DND-41 (cell line): ENCODE results near the gene UBAP1.

Experiments
- ATAC-seq: fragments of 200-7000 bp; cut with Tn5 transposase; 3 replicates; pipeline ENCODE4 v1.9.1; 2021; ENCODE audit warnings: low read depth; ENCODE audit not compliant: insufficient read depth
- DNase-seq: peaks from one replicate; pipeline ENCODE4 v3.0.0-alpha.2; 2020
- H2AFZ ChIP-seq: 2 replicates; pipeline ENCODE4 v1.6.0; 2012; ENCODE audit warnings: low read depth, low read length
- H3K27ac ChIP-seq: 2 replicates; pipeline ENCODE4 v1.5.1; 2012; ENCODE audit warnings: low read length, inconsistent platforms
- H3K27me3 ChIP-seq: fragments of 200-600 bp; sonication (generic); 2 replicates; pipeline ENCODE4 v1.6.0; 2012; ENCODE audit warnings: low read length, mild to moderate bottlenecking, inconsistent platforms; ENCODE audit not compliant: insufficient read depth, poor library complexity
- H3K36me3 ChIP-seq: 2 replicates; pipeline ENCODE4 v1.5.1; 2012; ENCODE audit warnings: low read length, inconsistent platforms; ENCODE audit not compliant: insufficient read depth
- H3K4me1 ChIP-seq: 2 replicates; pipeline ENCODE4 v1.5.1; 2012; ENCODE audit warnings: mild to moderate bottlenecking, low read length; ENCODE audit not compliant: insufficient read depth
- H3K4me2 ChIP-seq: 2 replicates; pipeline ENCODE4 v1.6.0; 2012; ENCODE audit warnings: mild to moderate bottlenecking, moderate library complexity, low read length, inconsistent platforms; ENCODE audit not compliant: insufficient read depth
- H3K4me3 ChIP-seq, 2 experiments: fragments of 200-600 bp in 1 of 2; shearing (Covaris generic) in 1 of 2; 2 replicates each; pipeline ENCODE4 v1.5.1; 2012 to 2016; ENCODE audit warnings: inconsistent platforms in 2 of 2, low read length in 2 of 2, mild to moderate bottlenecking in 2 of 2, low read depth in 1 of 2, moderate library complexity in 1 of 2
- H3K79me2 ChIP-seq: 2 replicates; pipeline ENCODE4 v1.6.0; 2012; ENCODE audit warnings: low read length, inconsistent platforms; ENCODE audit not compliant: insufficient read depth
- H3K9ac ChIP-seq: 2 replicates; pipeline ENCODE4 v1.6.0; 2012; ENCODE audit warnings: low read depth, mild to moderate bottlenecking, inconsistent platforms, low read length, moderate library complexity
- H3K9me3 ChIP-seq: 2 replicates; pipeline ENCODE4 v1.5.1; 2012; ENCODE audit warnings: low read length, moderate library complexity, mild to moderate bottlenecking, inconsistent platforms; ENCODE audit not compliant: insufficient read depth, severe bottlenecking
- H4K20me1 ChIP-seq: 2 replicates; pipeline ENCODE4 v1.6.0; 2012; ENCODE audit warnings: low read length; ENCODE audit not compliant: insufficient read depth
- EZH2 ChIP-seq: IDR thresholded peaks from 3 replicates; pipeline ENCODE4 v1.6.1; 2012; ENCODE audit warnings: borderline replicate concordance, low read depth, mild to moderate bottlenecking, moderate library complexity, low read length, inconsistent platforms; ENCODE audit not compliant: severe bottlenecking
- TF ChIP-seq, protein P1 (sequence below): IDR thresholded peaks from 2 replicates; pipeline ENCODE4 v1.5.1; 2012; ENCODE audit warnings: borderline replicate concordance, low read length, moderate library complexity, mild to moderate bottlenecking; ENCODE audit not compliant: poor library complexity, severe bottlenecking; ENCODE audit errors: extremely low read depth

UBAP1 gene

DNA sequence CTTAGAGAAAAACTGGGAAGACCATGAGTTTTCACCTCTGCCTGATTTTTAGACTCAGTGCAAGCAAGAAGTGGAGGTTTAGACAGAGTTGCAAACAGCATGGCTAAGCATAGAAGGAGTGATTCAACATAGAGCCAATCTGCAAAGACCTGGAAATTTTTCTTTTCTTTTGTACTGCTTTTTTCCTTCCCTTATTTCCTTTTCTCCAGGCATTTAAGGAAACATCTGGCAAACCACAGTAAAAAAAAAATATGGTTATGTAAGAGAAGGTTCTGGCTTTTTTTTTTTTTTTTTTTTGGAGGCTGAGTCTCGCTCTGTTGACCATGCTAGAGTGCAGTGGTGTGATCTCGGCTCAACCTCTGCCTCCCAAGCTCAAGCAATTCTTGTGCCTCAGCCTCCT is 35.7 kb upstream of the UBAP1 start:
- ATAC-seq, result no peak
- no peak for TF ChIP-seq EZH2
- TF ChIP-seq, protein P1, sequence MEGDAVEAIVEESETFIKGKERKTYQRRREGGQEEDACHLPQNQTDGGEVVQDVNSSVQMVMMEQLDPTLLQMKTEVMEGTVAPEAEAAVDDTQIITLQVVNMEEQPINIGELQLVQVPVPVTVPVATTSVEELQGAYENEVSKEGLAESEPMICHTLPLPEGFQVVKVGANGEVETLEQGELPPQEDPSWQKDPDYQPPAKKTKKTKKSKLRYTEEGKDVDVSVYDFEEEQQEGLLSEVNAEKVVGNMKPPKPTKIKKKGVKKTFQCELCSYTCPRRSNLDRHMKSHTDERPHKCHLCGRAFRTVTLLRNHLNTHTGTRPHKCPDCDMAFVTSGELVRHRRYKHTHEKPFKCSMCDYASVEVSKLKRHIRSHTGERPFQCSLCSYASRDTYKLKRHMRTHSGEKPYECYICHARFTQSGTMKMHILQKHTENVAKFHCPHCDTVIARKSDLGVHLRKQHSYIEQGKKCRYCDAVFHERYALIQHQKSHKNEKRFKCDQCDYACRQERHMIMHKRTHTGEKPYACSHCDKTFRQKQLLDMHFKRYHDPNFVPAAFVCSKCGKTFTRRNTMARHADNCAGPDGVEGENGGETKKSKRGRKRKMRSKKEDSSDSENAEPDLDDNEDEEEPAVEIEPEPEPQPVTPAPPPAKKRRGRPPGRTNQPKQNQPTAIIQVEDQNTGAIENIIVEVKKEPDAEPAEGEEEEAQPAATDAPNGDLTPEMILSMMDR, result no peak

DNA sequence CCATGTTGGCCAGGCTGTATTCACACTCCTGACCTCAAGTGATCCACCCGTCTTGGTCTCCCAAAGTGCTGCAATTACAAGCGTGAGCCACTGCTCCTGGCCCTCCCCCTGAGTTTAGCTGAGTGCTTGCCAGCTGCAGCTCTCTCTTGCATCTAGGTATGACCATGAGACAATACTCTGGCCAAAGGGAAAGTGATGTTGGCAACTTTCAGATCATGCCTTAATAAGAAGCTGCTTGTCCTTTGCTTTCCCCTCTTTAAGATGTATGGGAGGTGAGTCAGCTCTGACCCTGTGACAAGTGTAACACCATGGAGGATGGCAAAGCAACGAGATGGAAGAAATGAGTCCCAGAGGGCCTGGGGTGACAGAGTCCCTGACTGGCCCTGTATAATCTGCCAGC is 33.7 kb upstream of the UBAP1 start:
- DNase-seq (no peak), ATAC-seq (no peak)
- no peak overlapping the region for H3K4me2 ChIP-seq

More for the DNA sequence above, 35.7 kb upstream of the UBAP1 start:
- Histone ChIP-seq H3K27me3 (no peaks in the 10 kb centered on the region), H2AFZ (no peak overlapping the region), H3K4me1 (no peaks in the 10 kb centered on the region), H3K79me2 (no peaks in the 10 kb centered on the region), H4K20me1 (no peaks in the 10 kb centered on the region), H3K9me3 (no peaks in the 10 kb centered on the region), H3K36me3 (no peaks in the 10 kb centered on the region), H3K27ac (no peak overlapping the region), H3K9ac (no peak overlapping the region), H3K4me2 (no peak overlapping the region), H3K4me3 (no peak overlapping the region)
- no peak for DNase-seq

DNA sequence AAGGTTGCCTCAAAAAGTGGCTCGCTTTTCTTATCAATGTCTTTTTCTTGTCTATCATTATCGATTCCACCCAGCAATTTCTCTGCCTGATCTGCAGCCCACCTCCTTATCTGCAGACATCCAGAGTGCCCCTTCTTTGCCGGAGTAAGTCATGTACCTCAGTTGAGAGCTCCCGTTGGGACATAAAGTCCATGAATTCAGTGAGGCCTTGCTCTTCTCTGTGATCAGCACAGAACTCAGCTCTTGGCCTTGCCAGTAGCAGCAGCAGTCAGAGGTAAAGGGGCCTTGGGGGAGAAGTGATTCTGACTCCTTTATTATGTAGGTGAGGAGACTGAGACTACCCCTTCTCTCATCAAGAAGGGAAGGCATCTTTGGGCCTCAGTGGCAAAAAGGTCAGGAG is 27.4 kb upstream of the UBAP1 start:
- Histone ChIP-seq H3K27me3 (no peaks in the 10 kb centered on the region), H3K4me1 (no peaks in the 10 kb centered on the region), H3K9ac (no peak overlapping the region), H3K36me3 (no peaks in the 10 kb centered on the region), H3K4me2 (no peak overlapping the region), H2AFZ (no peak overlapping the region), H3K4me3 (no peak overlapping the region), H4K20me1 (no peaks in the 10 kb centered on the region), H3K9me3 (no peaks in the 10 kb centered on the region), H3K79me2 (no peaks in the 10 kb centered on the region), H3K27ac (no peak overlapping the region)
- ATAC-seq (no peak), DNase-seq (no peak)
- no peak for TF ChIP-seq EZH2
- TF ChIP-seq, protein P1, result no peak

More for the DNA sequence above, 33.7 kb upstream of the UBAP1 start:
- H4K20me1 ChIP-seq, result no peaks in the 10 kb centered on the region
- no peaks in the 10 kb centered on the region for H3K36me3 ChIP-seq
- H3K9me3 ChIP-seq, result no peaks in the 10 kb centered on the region
- H3K27ac ChIP-seq, result no peak overlapping the region
- H3K4me3 ChIP-seq, result no peak overlapping the region
- H2AFZ ChIP-seq, result no peak overlapping the region
- H3K9ac ChIP-seq, result no peak overlapping the region
- H3K4me1 ChIP-seq, result no peaks in the 10 kb centered on the region
- TF ChIP-seq, protein P1, result no peak
- no peak for TF ChIP-seq EZH2
- H3K79me2 ChIP-seq, result no peaks in the 10 kb centered on the region
- H3K27me3 ChIP-seq, result no peaks in the 10 kb centered on the region

- no peak overlapping the region for H2AFZ ChIP-seq
- no peak for TF ChIP-seq EZH2
- TF ChIP-seq, protein P1, result no peak
- DNase-seq, result no peak
Observed at GRCh38 chr9:34154057-34154456, 24.8 kb upstream of the UBAP1 start.

More at GRCh38 chr9:34154057-34154456, 24.8 kb upstream of the UBAP1 start:
- Histone ChIP-seq H3K27me3 (no peaks in the 10 kb centered on the region), H3K27ac (no peak overlapping the region), H3K79me2 (no peaks in the 10 kb centered on the region), H3K9me3 (no peaks in the 10 kb centered on the region), H3K4me1 (no peaks in the 10 kb centered on the region), H3K4me3 (no peak overlapping the region), H3K9ac (no peak overlapping the region), H4K20me1 (no peaks in the 10 kb centered on the region), H3K4me2 (no peak overlapping the region), H3K36me3 (no peaks in the 10 kb centered on the region)
- ATAC-seq, result no peak
